ENCODE results near the gene OAS3.

OAS3 gene

GRCh38 chr12:113000433-113000832, 62.2 kb downstream of the OAS3 start:
- no peaks in the 10 kb centered on the region for H4K20me1 ChIP-seq (ENCODE audit: insufficient read depth, low read length)
- no peak overlapping the region for H3K9ac ChIP-seq (ENCODE audit: low read length)
- H3K4me3 ChIP-seq (ENCODE audit: low read length) = no peak overlapping the region
- no peak overlapping the region for H3K4me2 ChIP-seq (ENCODE audit: low read length)
- no peaks in the 10 kb centered on the region for H3K27me3 ChIP-seq (ENCODE audit: low read depth, low read length)
- no peaks in the 10 kb centered on the region for H3K79me2 ChIP-seq (ENCODE audit: low read length)
- peaks cover 22% of the 10 kb centered on the region for H3K4me1 ChIP-seq (ENCODE audit: low read length)
- no peak for TF ChIP-seq EZH2phosphoT487 (IDR thresholded peaks at IDR 0.05; ENCODE audit: low read depth)
- no peak for TF ChIP-seq CTCF (IDR thresholded peaks at IDR 0.05; ENCODE audit: low read depth, low read length)
- H3K9me3 ChIP-seq (ENCODE audit: insufficient read depth, low read length) = peaks cover 18% of the 10 kb centered on the region
- no peak overlapping the region for H3K27ac ChIP-seq (ENCODE audit: low read length)
- no peak overlapping the region for H2AFZ ChIP-seq (ENCODE audit: low read depth, low read length)
- peaks cover 29% of the 10 kb centered on the region for H3K36me3 ChIP-seq (replicated peaks; ENCODE audit: low read depth, low read length)

GRCh38 chr12:113002155-113002554, 63.9 kb downstream of the OAS3 start:
- H3K36me3 ChIP-seq (replicated peaks; ENCODE audit: low read depth, low read length) = peaks cover 20% of the 10 kb centered on the region
- no peak overlapping the region for H3K4me2 ChIP-seq (ENCODE audit: low read length)
- no peaks in the 10 kb centered on the region for H4K20me1 ChIP-seq (ENCODE audit: insufficient read depth, low read length)
- no peaks in the 10 kb centered on the region for H3K79me2 ChIP-seq (ENCODE audit: low read length)
- no peaks in the 10 kb centered on the region for H3K27me3 ChIP-seq (ENCODE audit: low read depth, low read length)
- H3K27ac ChIP-seq (ENCODE audit: low read length) = no peak overlapping the region
- H3K9ac ChIP-seq (ENCODE audit: low read length) = no peak overlapping the region
- H3K4me1 ChIP-seq (ENCODE audit: low read length) = peaks cover 22% of the 10 kb centered on the region
- no peak overlapping the region for H3K4me3 ChIP-seq (ENCODE audit: low read length)
- H3K9me3 ChIP-seq (ENCODE audit: insufficient read depth, low read length) = peaks cover 17% of the 10 kb centered on the region
- TF ChIP-seq EZH2phosphoT487 (IDR thresholded peaks at IDR 0.05; ENCODE audit: low read depth) (no peak), CTCF (IDR thresholded peaks at IDR 0.05; ENCODE audit: low read depth, low read length) (no peak)
- H2AFZ ChIP-seq (ENCODE audit: low read depth, low read length) = no peak overlapping the region

GRCh38 chr12:113002676-113003075, 64.4 kb downstream of the OAS3 start:
- peaks cover 12% of the 10 kb centered on the region for H3K9me3 ChIP-seq (ENCODE audit: insufficient read depth, low read length)
- H3K9ac ChIP-seq (ENCODE audit: low read length) = no peak overlapping the region
- H3K27ac ChIP-seq (ENCODE audit: low read length) = no peak overlapping the region
- H3K79me2 ChIP-seq (ENCODE audit: low read length) = no peaks in the 10 kb centered on the region
- H3K4me1 ChIP-seq (ENCODE audit: low read length) = peaks cover 22% of the 10 kb centered on the region
- no peak overlapping the region for H3K4me2 ChIP-seq (ENCODE audit: low read length)
- peaks cover 15% of the 10 kb centered on the region for H3K36me3 ChIP-seq (replicated peaks; ENCODE audit: low read depth, low read length)
- no peak for TF ChIP-seq EZH2phosphoT487 (IDR thresholded peaks at IDR 0.05; ENCODE audit: low read depth)
- no peak for TF ChIP-seq CTCF (IDR thresholded peaks at IDR 0.05; ENCODE audit: low read depth, low read length)
- H3K4me3 ChIP-seq (ENCODE audit: low read length) = no peak overlapping the region
- no peaks in the 10 kb centered on the region for H3K27me3 ChIP-seq (ENCODE audit: low read depth, low read length)
- H4K20me1 ChIP-seq (ENCODE audit: insufficient read depth, low read length) = no peaks in the 10 kb centered on the region
- H2AFZ ChIP-seq (ENCODE audit: low read depth, low read length) = no peak overlapping the region

- H3K27me3 ChIP-seq (ENCODE audit: low read depth, low read length) = no peaks in the 10 kb centered on the region
- H3K4me2 ChIP-seq (ENCODE audit: low read length) = no peak overlapping the region
- no peak overlapping the region for H3K4me3 ChIP-seq (ENCODE audit: low read length)
- H4K20me1 ChIP-seq (ENCODE audit: insufficient read depth, low read length) = no peaks in the 10 kb centered on the region
- H3K4me1 ChIP-seq (ENCODE audit: low read length) = peaks cover 16% of the 10 kb centered on the region
- H3K79me2 ChIP-seq (ENCODE audit: low read length) = no peaks in the 10 kb centered on the region
- no peak overlapping the region for H2AFZ ChIP-seq (ENCODE audit: low read depth, low read length)
- no peak overlapping the region for H3K27ac ChIP-seq (ENCODE audit: low read length)
- H3K9ac ChIP-seq (ENCODE audit: low read length) = no peak overlapping the region
- peaks cover 6% of the 10 kb centered on the region for H3K36me3 ChIP-seq (replicated peaks; ENCODE audit: low read depth, low read length)
- TF ChIP-seq CTCF (IDR thresholded peaks at IDR 0.05; ENCODE audit: low read depth, low read length) (no peak), EZH2phosphoT487 (IDR thresholded peaks at IDR 0.05; ENCODE audit: low read depth) (no peak)
- H3K9me3 ChIP-seq (ENCODE audit: insufficient read depth, low read length) = peaks cover 2% of the 10 kb centered on the region
Observed at GRCh38 chr12:113003636-113004035, 65.4 kb downstream of the OAS3 start.

Data from OCI-LY3 (cell line).